Liver (tissue), 3 donors: ENCODE measurements around the gene DST.
A peak's percentile ranks its signal among the peaks of the same experiment; 100 is the strongest.

Source experiments
- JUND ChIP-seq, 2 donors: IDR thresholded peaks; 2 replicates each; pipeline ENCODE4 v1.6.1; 2016; ENCODE audit warnings: antibody characterized with exemption in 2 of 2
- RAD21 ChIP-seq, 2 donors: IDR thresholded peaks; 2 replicates each; pipeline ENCODE4 v1.6.1; 2016; ENCODE audit warnings: antibody characterized with exemption in 2 of 2, mild to moderate bottlenecking in 2 of 2
- RXRA ChIP-seq, 2 donors: IDR thresholded peaks; 2 replicates each; pipeline ENCODE4 v1.6.1; 2017 to 2018; ENCODE audit warnings: antibody characterized with exemption in 2 of 2, mild to moderate bottlenecking in 1 of 2
- SP1 ChIP-seq: IDR thresholded peaks from 2 replicates; pipeline ENCODE4 v1.6.1; 2018; ENCODE audit warnings: antibody characterized with exemption, mild to moderate bottlenecking
- TAF1 ChIP-seq: conservative IDR thresholded peaks from 2 replicates; pipeline ENCODE4 v1.6.1; 2016; ENCODE audit warnings: antibody characterized with exemption, mild to moderate bottlenecking
- YY1 ChIP-seq: IDR thresholded peaks from 2 replicates; pipeline ENCODE4 v1.6.1; 2016; ENCODE audit warnings: antibody characterized with exemption, mild to moderate bottlenecking
- TF ChIP-seq, protein P1 (sequence below): fragments of 150-350 bp; IDR thresholded peaks from 2 replicates; pipeline ENCODE4 v1.5.1; 2017; ENCODE audit warnings: improper control_type of control experiment, low read depth, low read length; ENCODE audit not compliant: missing input control
- TF ChIP-seq, protein P2 (sequence below): IDR thresholded peaks from 2 replicates; pipeline ENCODE4 v1.6.1; 2016; ENCODE audit warnings: antibody characterized with exemption
- TF ChIP-seq, protein P3 (sequence below): IDR thresholded peaks from 2 replicates; pipeline ENCODE4 v1.6.1; 2016; ENCODE audit warnings: antibody characterized with exemption
- TF ChIP-seq, protein P4 (sequence below): IDR thresholded peaks from 2 replicates; pipeline ENCODE4 v1.6.1; 2016; ENCODE audit warnings: antibody characterized with exemption, mild to moderate bottlenecking
- TF ChIP-seq, protein P5 (sequence below): IDR thresholded peaks from 2 replicates; pipeline ENCODE4 v1.6.1; 2016; ENCODE audit warnings: antibody characterized with exemption
- donor health status: healthy.
- donor health status: healthy.

DNA sequence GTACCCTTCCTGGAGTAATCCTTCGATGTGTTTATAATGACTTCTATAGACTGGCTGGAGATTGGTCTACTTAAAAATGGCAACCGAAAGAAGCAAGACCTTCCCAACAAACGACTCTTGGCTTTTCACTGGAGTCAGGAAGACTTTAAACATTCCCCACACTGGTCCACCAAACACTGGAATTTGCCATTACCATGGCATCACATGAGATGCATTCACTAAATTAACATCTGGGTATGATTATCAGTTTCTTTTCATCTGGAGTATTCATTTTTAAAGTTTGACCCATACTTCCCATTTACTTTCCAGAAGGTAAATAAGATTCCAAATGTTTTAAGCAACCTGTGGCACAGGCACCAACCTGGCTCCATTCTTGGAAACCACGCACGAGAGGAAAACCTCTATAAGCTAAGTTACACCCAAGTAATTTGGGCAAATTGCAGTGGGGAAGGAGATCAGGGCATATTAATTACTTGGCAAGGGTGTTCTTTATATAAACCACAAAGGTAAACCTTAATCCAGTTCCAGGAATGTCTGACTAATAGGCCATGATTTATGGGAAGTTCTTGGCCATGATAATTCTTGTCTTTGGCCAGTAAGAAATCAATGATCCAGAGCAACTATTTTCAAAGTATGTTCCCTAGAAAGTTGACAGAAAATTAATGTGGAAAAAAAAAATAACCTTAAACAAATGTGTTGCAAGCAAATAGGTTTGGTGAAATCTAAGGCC lies 205.4 kb downstream of the DST start:
- TF ChIP-seq, protein P1, sequence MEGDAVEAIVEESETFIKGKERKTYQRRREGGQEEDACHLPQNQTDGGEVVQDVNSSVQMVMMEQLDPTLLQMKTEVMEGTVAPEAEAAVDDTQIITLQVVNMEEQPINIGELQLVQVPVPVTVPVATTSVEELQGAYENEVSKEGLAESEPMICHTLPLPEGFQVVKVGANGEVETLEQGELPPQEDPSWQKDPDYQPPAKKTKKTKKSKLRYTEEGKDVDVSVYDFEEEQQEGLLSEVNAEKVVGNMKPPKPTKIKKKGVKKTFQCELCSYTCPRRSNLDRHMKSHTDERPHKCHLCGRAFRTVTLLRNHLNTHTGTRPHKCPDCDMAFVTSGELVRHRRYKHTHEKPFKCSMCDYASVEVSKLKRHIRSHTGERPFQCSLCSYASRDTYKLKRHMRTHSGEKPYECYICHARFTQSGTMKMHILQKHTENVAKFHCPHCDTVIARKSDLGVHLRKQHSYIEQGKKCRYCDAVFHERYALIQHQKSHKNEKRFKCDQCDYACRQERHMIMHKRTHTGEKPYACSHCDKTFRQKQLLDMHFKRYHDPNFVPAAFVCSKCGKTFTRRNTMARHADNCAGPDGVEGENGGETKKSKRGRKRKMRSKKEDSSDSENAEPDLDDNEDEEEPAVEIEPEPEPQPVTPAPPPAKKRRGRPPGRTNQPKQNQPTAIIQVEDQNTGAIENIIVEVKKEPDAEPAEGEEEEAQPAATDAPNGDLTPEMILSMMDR, result no peak
- TF ChIP-seq JUND (IDR thresholded peaks at IDR 0.05) (peak in 1 of 2 donors; percentile 73), SP1 (peak; percentile 12), YY1 (no peak), RXRA (IDR thresholded peaks at IDR 0.05) (peak in 1 of 2 donors; percentile 60), TAF1 (no peak), RAD21 (IDR thresholded peaks at IDR 0.05) (no peak)
- TF ChIP-seq, protein P2, sequence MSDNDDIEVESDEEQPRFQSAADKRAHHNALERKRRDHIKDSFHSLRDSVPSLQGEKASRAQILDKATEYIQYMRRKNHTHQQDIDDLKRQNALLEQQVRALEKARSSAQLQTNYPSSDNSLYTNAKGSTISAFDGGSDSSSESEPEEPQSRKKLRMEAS, result peak; percentile 23
- TF ChIP-seq, protein P3, sequence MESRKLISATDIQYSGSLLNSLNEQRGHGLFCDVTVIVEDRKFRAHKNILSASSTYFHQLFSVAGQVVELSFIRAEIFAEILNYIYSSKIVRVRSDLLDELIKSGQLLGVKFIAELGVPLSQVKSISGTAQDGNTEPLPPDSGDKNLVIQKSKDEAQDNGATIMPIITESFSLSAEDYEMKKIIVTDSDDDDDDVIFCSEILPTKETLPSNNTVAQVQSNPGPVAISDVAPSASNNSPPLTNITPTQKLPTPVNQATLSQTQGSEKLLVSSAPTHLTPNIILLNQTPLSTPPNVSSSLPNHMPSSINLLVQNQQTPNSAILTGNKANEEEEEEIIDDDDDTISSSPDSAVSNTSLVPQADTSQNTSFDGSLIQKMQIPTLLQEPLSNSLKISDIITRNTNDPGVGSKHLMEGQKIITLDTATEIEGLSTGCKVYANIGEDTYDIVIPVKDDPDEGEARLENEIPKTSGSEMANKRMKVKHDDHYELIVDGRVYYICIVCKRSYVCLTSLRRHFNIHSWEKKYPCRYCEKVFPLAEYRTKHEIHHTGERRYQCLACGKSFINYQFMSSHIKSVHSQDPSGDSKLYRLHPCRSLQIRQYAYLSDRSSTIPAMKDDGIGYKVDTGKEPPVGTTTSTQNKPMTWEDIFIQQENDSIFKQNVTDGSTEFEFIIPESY, result peak; percentile 15
- TF ChIP-seq, protein P4, sequence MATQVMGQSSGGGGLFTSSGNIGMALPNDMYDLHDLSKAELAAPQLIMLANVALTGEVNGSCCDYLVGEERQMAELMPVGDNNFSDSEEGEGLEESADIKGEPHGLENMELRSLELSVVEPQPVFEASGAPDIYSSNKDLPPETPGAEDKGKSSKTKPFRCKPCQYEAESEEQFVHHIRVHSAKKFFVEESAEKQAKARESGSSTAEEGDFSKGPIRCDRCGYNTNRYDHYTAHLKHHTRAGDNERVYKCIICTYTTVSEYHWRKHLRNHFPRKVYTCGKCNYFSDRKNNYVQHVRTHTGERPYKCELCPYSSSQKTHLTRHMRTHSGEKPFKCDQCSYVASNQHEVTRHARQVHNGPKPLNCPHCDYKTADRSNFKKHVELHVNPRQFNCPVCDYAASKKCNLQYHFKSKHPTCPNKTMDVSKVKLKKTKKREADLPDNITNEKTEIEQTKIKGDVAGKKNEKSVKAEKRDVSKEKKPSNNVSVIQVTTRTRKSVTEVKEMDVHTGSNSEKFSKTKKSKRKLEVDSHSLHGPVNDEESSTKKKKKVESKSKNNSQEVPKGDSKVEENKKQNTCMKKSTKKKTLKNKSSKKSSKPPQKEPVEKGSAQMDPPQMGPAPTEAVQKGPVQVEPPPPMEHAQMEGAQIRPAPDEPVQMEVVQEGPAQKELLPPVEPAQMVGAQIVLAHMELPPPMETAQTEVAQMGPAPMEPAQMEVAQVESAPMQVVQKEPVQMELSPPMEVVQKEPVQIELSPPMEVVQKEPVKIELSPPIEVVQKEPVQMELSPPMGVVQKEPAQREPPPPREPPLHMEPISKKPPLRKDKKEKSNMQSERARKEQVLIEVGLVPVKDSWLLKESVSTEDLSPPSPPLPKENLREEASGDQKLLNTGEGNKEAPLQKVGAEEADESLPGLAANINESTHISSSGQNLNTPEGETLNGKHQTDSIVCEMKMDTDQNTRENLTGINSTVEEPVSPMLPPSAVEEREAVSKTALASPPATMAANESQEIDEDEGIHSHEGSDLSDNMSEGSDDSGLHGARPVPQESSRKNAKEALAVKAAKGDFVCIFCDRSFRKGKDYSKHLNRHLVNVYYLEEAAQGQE, result peak; percentile 17
- TF ChIP-seq, protein P5, sequence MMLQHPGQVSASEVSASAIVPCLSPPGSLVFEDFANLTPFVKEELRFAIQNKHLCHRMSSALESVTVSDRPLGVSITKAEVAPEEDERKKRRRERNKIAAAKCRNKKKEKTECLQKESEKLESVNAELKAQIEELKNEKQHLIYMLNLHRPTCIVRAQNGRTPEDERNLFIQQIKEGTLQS, result peak; percentile 32
